Measurements from ENCODE around the gene DR1. TPM values are rescaled to one million over a fixed set of nuclear protein-coding genes. Genes with fewer than 3 reads are reported as not detected.

The DR1 gene
- total RNA-seq = 16.2 TPM

DNA sequence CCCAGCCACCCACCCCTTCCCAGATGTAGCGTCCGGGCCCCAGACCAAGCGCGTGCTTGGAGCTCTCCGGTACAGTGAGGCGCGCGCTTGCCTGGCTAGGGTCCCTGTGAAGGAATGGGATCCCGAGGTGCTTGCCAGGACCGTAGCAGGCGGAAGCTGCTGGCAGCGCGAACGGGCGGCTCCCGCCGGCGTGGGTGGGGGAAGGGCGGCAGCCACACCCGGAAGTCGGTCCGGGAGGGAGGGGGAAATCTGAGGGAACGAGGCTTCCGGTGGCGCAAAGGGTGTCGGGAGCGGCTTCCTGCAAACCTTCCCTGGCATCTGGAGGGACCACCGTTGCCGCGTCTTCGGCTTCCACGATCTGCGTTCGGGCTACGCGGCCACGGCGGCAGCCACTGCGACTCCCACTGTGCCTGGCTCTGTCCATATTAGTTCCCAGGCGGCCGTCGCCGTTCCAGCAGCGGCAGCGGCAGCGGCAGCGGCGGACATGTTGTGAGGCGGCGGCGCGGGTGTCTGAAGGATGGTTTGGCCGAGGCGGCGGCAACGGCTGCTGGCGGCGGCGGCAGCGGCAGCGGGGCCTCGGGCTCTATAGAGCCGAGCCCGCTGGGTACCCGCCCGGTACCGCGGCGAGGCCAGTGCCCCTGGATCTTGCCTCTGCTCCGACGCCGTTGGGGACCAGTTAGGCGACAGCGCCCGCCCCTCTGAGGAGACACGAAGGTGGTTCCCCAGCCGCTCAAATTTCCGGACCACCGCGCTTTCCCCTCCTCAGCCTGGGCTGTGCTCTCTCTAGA, at the start of gene DR1:
Gene DR1, plus strand, starts transcription at position 275 of the 788 bp plus-strand sequence. CDS start 739 bp downstream, outside the sequence.
- ATAC-seq (peak; percentile 95), DNase-seq (ENCODE audit: low spot score) (peak; percentile 97)

DNA sequence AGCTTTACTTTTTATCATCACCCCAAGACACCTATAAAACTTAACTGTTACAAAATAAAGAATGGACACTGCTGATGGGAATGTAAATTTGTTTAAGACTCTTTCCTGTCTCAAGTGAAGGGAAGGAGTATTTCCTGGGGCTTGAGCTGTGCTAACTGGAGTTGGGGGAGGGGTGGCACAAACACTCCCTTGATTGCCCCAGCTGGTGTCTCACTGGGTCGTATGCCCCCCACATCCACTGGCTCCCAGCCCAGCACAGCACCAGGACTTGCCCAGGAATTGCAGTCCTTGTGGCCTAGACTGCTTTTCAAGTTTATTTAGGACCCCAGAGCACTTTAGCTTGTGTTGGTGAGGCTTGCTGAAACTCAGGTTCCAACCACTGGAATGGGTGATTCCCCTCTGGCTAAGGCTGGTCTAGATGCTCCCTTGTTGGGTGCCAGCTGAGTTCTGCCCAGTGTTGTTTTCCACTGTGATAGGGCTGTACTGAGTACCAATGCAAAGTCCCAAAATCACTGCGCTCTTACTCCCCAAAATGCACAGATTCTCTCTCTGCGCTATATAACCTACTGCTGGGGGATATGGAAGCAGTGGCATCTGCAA, 49.1 kb upstream of the DR1 start:
- DNase-seq (ENCODE audit: low spot score) (no peak), ATAC-seq (no peak)

- DNase-seq (ENCODE audit: low spot score) (no peak), ATAC-seq (no peak)
These were observed 44.6 kb upstream of the DR1 start for GRCh38 chr1:93301131-93301530.

- no peak for DNase-seq (ENCODE audit: low spot score)
- ATAC-seq = no peak
These were observed 43.6 kb upstream of the DR1 start for GRCh38 chr1:93302078-93302477.

DNA sequence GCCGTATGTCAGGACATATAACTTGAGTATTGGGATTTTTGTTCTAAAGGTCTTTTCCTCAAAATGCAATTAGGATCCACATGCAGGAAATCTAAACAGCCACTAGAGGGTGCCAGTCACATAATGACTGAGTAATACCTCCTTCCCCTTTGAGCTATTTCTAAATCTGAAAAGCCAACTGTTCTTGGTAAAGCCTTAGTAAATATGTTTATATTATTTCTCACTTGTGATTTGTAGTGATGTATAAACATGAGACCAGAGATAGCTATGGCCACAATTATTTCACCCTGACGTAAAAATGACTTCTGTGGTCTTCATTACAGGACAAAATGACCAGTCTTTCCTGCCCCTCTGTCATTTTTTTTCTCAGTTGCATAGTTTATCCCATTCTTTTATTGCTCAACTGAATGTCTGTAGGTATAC, 41.0 kb upstream of the DR1 start:
- ATAC-seq = peak; percentile 95
- DNase-seq (ENCODE audit: low spot score) = no peak

DNA sequence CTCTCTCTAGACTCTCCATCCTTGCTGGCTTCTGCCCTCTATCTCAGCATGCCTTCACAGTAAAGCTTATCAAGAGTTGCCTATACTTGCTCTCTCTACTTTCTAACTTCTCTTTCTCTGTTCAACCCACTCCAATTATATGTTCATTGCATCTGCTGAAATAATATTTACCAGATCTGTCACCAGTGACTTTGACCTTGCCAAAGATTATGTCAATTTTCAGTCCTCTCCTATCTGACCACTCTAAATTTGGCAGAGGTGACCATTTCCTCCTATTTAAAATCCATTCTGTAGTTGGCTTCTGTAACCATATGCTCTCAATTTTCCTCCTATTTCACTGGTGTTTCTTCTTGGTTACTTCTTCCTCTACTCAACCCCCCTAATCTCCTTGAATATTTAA, 38.8 kb upstream of the DR1 start:
- DNase-seq (ENCODE audit: low spot score) (no peak), ATAC-seq (peak; percentile 59)

DNA sequence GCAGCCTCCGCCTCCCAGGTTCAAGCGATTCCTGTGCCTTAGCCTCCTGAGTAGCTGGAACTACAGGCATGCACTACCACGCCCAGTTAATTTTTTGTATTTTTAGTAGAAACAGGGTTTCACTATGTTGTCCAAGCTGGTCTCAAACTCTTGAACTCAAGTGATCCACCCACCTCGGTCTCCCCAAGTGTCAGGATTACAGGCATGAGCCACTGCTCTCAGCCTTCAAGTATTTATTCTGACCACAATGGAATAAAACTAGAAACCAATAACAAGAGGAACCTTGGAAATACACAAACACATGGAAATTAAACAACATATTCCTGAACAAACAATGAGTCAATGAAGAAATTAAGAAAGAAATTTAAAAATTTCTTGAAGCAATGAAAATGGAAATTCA, 32.7 kb upstream of the DR1 start:
- ATAC-seq (no peak), DNase-seq (ENCODE audit: low spot score) (no peak)

DNA sequence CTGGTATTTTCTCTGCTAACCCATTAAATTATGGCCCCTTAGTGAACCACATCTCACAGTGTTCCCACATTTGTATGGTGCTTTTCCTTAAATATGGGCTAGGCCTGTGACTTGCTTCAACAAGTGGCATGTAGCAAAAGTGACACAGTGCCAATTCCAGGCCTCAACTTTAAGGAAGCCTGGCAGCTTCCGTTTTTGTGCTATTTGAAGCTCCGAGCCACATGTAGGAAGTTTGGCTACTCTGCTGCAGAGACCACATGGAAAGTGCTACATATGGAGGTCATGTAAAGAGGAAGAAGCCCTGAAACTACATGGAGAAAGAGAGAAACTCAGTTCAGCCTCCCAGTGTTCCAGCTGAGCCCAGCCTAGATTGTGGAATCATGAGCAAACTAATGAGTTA, 28.5 kb upstream of the DR1 start:
- ATAC-seq = peak; percentile 37
- no peak for DNase-seq (ENCODE audit: low spot score)

DNA sequence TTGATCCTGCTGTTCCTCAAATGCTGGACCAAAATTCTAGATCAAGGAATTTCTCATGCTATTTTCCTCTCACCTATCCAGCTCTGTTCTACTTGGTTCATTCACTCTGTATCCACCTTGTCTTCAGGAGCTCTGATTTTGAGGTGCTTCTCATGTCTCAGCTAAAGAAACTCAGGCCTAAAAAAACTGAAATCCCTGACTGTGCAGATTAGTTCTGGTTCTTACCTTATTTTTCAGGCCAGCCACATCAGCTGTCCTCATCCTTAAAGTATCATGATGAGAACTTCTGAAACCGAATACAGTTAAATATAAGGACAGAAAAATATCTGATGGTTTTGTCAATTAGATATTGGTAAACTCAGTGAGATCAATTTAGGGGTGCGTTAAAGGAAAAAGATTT, 27.8 kb upstream of the DR1 start:
- ATAC-seq (no peak), DNase-seq (ENCODE audit: low spot score) (no peak)

GRCh38 chr1:93321720-93322119, 24.0 kb upstream of the DR1 start:
- no peak for DNase-seq (ENCODE audit: low spot score)
- ATAC-seq = no peak

GRCh38 chr1:93322349-93322748, 23.4 kb upstream of the DR1 start:
- ATAC-seq = no peak
- no peak for DNase-seq (ENCODE audit: low spot score)

- DNase-seq (ENCODE audit: low spot score) (no peak), ATAC-seq (no peak)
These were observed 22.4 kb upstream of the DR1 start for GRCh38 chr1:93323185-93323820.

GRCh38 chr1:93324486-93325464, 20.9 kb upstream of the DR1 start:
- DNase-seq (ENCODE audit: low spot score) = no peak
- ATAC-seq = peak; percentile 71

GRCh38 chr1:93328809-93329760, 16.6 kb upstream of the DR1 start:
- ATAC-seq (no peak), DNase-seq (ENCODE audit: low spot score) (no peak)

- no peak for DNase-seq (ENCODE audit: low spot score)
- ATAC-seq = no peak
These were observed 15.5 kb upstream of the DR1 start for GRCh38 chr1:93330196-93330595.

DNA sequence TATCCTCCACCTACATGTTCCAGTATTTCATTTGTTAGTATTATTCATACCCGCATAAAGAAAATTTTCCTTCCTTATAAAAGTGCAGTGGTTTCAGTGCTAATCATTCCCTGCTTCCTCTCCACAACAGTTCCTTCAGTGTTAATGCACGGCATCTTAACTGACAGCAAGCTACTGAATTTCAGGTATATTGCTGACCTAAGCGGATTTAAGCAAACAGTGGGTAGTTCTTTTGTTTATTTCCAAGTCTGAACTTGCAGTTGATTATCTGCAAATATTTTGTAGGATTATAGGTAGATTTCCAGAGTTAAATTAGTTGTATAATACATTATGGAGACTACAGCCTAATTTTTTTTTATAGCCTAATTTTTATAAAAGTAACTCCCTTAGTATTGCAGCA, 15.1 kb upstream of the DR1 start:
- no peak for ATAC-seq
- DNase-seq (ENCODE audit: low spot score) = no peak

GRCh38 chr1:93331412-93331811, 14.3 kb upstream of the DR1 start:
- DNase-seq (ENCODE audit: low spot score) (no peak), ATAC-seq (no peak)

- ATAC-seq (no peak), DNase-seq (ENCODE audit: low spot score) (no peak)
These were observed 13.3 kb upstream of the DR1 start for GRCh38 chr1:93332368-93332767.

DNA sequence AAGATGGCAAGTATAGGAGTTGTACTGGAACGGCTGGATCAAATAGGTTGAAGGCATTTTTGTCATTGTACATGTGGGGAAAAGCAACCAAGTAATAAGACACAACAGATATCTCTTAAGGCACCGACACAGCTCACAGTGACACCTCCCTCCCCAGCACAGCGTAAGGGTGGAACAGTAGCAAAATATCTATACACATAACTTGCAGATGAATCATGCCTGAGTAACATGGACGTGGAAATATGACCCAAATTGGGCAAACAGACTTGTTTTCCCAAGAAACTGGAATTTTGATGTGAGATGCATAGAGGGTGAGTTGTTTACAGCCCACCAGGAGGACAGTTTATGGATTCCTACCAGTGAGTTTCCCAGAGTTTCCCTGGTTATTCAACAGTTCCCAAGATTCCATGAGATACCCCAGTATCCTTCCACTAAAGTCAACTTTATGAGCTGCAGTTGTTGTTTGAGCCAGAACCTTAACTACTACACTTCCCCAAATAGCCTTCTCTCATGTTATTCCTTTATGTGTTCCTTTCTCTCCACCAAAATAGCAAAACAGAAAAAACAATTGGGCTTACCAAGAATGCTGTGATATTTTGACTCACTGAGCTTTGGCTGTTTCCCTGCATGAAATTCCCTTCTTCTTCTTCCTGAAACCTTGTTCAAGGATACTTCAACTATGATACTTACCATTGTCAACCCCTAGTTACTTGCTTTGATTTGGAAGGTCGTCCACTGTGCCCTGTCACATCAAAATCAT, 7.1 kb upstream of the DR1 start:
- DNase-seq (ENCODE audit: low spot score) (no peak), ATAC-seq (no peak)

Measured in left lobe of liver (tissue), 2 donors.